Measurements from ENCODE around the gene FUCA2.
"Not testable (repeated sequence)": the region's sequence is repeated elsewhere in the genome, so short reads cannot be mapped to it uniquely, and the experiment has no call there.

The FUCA2 gene

GRCh38 chr6:143535189-143535614, 23.7 kb upstream of the FUCA2 start:
- DNase-seq = no peak

- DNase-seq = no peak
Measured at GRCh38 chr6:143531720-143532499, 20.4 kb upstream of the FUCA2 start.

- no peak for DNase-seq
Measured at GRCh38 chr6:143529095-143529494, 17.6 kb upstream of the FUCA2 start.

- DNase-seq = no peak
Measured at GRCh38 chr6:143528164-143528811, 16.8 kb upstream of the FUCA2 start.

GRCh38 chr6:143527677-143528076, 16.2 kb upstream of the FUCA2 start:
- no peak for DNase-seq

- no peak for DNase-seq
Measured at GRCh38 chr6:143525356-143525755, 13.8 kb upstream of the FUCA2 start.

GRCh38 chr6:143522039-143522600, 10.6 kb upstream of the FUCA2 start:
- DNase-seq = no peak

GRCh38 chr6:143517447-143517773, 5.9 kb upstream of the FUCA2 start:
- no peak for DNase-seq

- DNase-seq = no peak
Measured at GRCh38 chr6:143516690-143517446, 5.3 kb upstream of the FUCA2 start.

GRCh38 chr6:143515766-143516355, 4.3 kb upstream of the FUCA2 start:
- no peak for DNase-seq

- no peak for DNase-seq
Measured at GRCh38 chr6:143515061-143515760, 3.7 kb upstream of the FUCA2 start.

- DNase-seq = peak; percentile 58
Measured at GRCh38 chr6:143513410-143513809, 1.9 kb upstream of the FUCA2 start.

- not testable (repeated sequence) for DNase-seq
Measured at GRCh38 chr6:143510326-143510725, 1.2 kb downstream of the FUCA2 start.

- DNase-seq = no peak
Measured at GRCh38 chr6:143507358-143508145, 4.0 kb downstream of the FUCA2 start.

- DNase-seq = no peak
Measured at GRCh38 chr6:143506620-143507019, 4.9 kb downstream of the FUCA2 start.

- DNase-seq = no peak
Measured at GRCh38 chr6:143506199-143506598, 5.3 kb downstream of the FUCA2 start.

- DNase-seq = no peak
Measured at GRCh38 chr6:143505537-143505936, 6.0 kb downstream of the FUCA2 start.

GRCh38 chr6:143505111-143505510, 6.4 kb downstream of the FUCA2 start:
- no peak for DNase-seq

GRCh38 chr6:143504369-143504768, 7.2 kb downstream of the FUCA2 start:
- no peak for DNase-seq

GRCh38 chr6:143501851-143502250, 9.7 kb downstream of the FUCA2 start:
- DNase-seq = no peak

- peak; percentile 11 for DNase-seq
Measured at GRCh38 chr6:143498428-143498827, 13.1 kb downstream of the FUCA2 start.

GRCh38 chr6:143496974-143497373, 14.5 kb downstream of the FUCA2 start:
- DNase-seq = no peak

Measured in CD4-positive, alpha-beta T cell treated with Interleukin-4 for 4 hours (primary cell).